Stimulated activated CD8-positive, alpha-beta memory T cell treated with anti-CD3 and anti-CD28 coated beads, Interleukin-2, amount 100 ng/mL, for 1 hour (primary cell): ENCODE measurements around the gene AJAP1.

Source experiments
- DNase-seq, 2 donors: peaks; one replicate each; pipeline ENCODE4 v3.0.0-alpha.2; 2020; ENCODE audit warnings: low read depth in 2 of 2

Gene AJAP1

GRCh38 chr1:4701276-4701675 is 46.9 kb downstream of the AJAP1 start:
- no peak for DNase-seq

GRCh38 chr1:4702464-4702863 is 48.1 kb downstream of the AJAP1 start:
- no peak for DNase-seq

GRCh38 chr1:4702932-4703331 is 48.5 kb downstream of the AJAP1 start:
- DNase-seq, result no peak

GRCh38 chr1:4703646-4704045 is 49.2 kb downstream of the AJAP1 start:
- no peak for DNase-seq

- DNase-seq, result no peak
These were observed 54.6 kb downstream of the AJAP1 start for GRCh38 chr1:4708840-4709507.

GRCh38 chr1:4709641-4710040 is 55.2 kb downstream of the AJAP1 start:
- DNase-seq, result no peak

GRCh38 chr1:4710592-4711415 is 56.4 kb downstream of the AJAP1 start:
- DNase-seq, result no peak

GRCh38 chr1:4711416-4712275 is 57.2 kb downstream of the AJAP1 start:
- no peak for DNase-seq

GRCh38 chr1:4713669-4714068 is 59.3 kb downstream of the AJAP1 start:
- no peak for DNase-seq

- DNase-seq, result no peak
These were observed 62.0 kb downstream of the AJAP1 start for GRCh38 chr1:4716406-4716805.

GRCh38 chr1:4718071-4718470 is 63.7 kb downstream of the AJAP1 start:
- DNase-seq, result no peak

GRCh38 chr1:4723106-4723505 is 68.7 kb downstream of the AJAP1 start:
- DNase-seq, result no peak

GRCh38 chr1:4724001-4724400 is 69.6 kb downstream of the AJAP1 start:
- no peak for DNase-seq

GRCh38 chr1:4724695-4725250 is 70.4 kb downstream of the AJAP1 start:
- no peak for DNase-seq

- no peak for DNase-seq
These were observed 71.0 kb downstream of the AJAP1 start for GRCh38 chr1:4725416-4725815.

GRCh38 chr1:4726620-4727341 is 72.4 kb downstream of the AJAP1 start:
- DNase-seq, result no peak

- DNase-seq, result no peak
These were observed 74.1 kb downstream of the AJAP1 start for GRCh38 chr1:4728319-4729089.

GRCh38 chr1:4729090-4729471 is 74.7 kb downstream of the AJAP1 start:
- no peak for DNase-seq

GRCh38 chr1:4730078-4730477 is 75.7 kb downstream of the AJAP1 start:
- no peak for DNase-seq

- no peak for DNase-seq
These were observed 79.2 kb downstream of the AJAP1 start for GRCh38 chr1:4733446-4734177.
